ENCODE measurements around the gene ADGRD1. TPM values are rescaled to one million over a fixed set of nuclear protein-coding genes. Genes with fewer than 3 reads are reported as not detected.
A peak's percentile ranks its signal among the peaks of the same experiment; 100 is the strongest.

Gene ADGRD1
- total and polyA plus RNA-seq, 2 of the 8 experiments (the other 6 are each of a cell fraction or from before 2014, with no cell fraction given) = 0.36 to 0.48 TPM

- Histone ChIP-seq H3K27ac (ENCODE audit: low read depth, low read length) (no peak overlapping the region), H4K91ac (replicated peaks; ENCODE audit: insufficient read length, low read length) (peak overlapping the region; percentile 31), H3K14ac (ENCODE audit: insufficient read length) (no peak overlapping the region), H2BK12ac (ENCODE audit: low read depth, low read length) (no peak overlapping the region), H2AFZ (ENCODE audit: low read length) (no peak overlapping the region), H3K36me3 (ENCODE audit: control insufficient read depth in 2 of 4, insufficient read depth in 4 of 4, low read length in 3 of 4) (no peaks in the 10 kb centered on the region), H4K20me1 (replicated peaks in 1 of 2; ENCODE audit: control insufficient read depth in 1 of 2, insufficient read depth in 2 of 2, low read length in 2 of 2) (no peaks in the 10 kb centered on the region), H3K4ac (replicated peaks; ENCODE audit: insufficient read length, low read depth, low read length) (no peak overlapping the region), H2BK120ac (replicated peaks; ENCODE audit: low read depth, low read length) (no peak overlapping the region), H2AK5ac (ENCODE audit: low read depth, low read length) (no peak overlapping the region), H3K23me2 (ENCODE audit: low read depth, low read length) (no peaks in the 10 kb centered on the region), H3K9ac (replicated peaks in 1 of 4; ENCODE audit: extremely low read depth in 1 of 4, low read depth in 3 of 4, low read length in 3 of 4) (no peak overlapping the region), H3K27me3 (replicated peaks in 1 of 4; ENCODE audit: control insufficient read depth in 3 of 4, extremely low read depth in 1 of 4, insufficient read depth in 3 of 4, low read length in 3 of 4) (no peaks in the 10 kb centered on the region; a peak in 1 of 7 replicates), H4K5ac (ENCODE audit: insufficient read length, low read depth, low read length) (no peak overlapping the region), H3K23ac (ENCODE audit: insufficient read length) (no peak overlapping the region), H3K79me1 (ENCODE audit: low read depth, low read length) (no peaks in the 10 kb centered on the region), H3K4me1 (replicated peaks in 1 of 4; ENCODE audit: control insufficient read depth in 3 of 4, insufficient read depth in 4 of 4, low read length in 3 of 4) (peaks cover 0 to 2% (median 0%) of the 10 kb centered on the region in 4 experiments; a peak in 2 of 7 replicates), H3K9me3 (ENCODE audit: insufficient read depth in 2 of 2, low read depth in 1 of 2, low read length in 1 of 2) (no peaks in the 10 kb centered on the region), H3K18ac (ENCODE audit: extremely low read depth, low read length) (no peak overlapping the region), H3K56ac (replicated peaks; ENCODE audit: insufficient read length, low read depth, low read length) (no peak overlapping the region), H3K4me3 (ENCODE audit: extremely low read depth in 1 of 4, insufficient read depth in 2 of 4, low read depth in 3 of 4, low read length in 4 of 4) (no peak overlapping the region), H3K4me2 (ENCODE audit: insufficient read depth in 1 of 2, low read depth in 2 of 2, low read length in 2 of 2) (no peak overlapping the region), H4K8ac (ENCODE audit: extremely low read depth, insufficient read depth, low read length) (no peak overlapping the region), H2BK15ac (ENCODE audit: low read length) (no peak overlapping the region), H2BK5ac (ENCODE audit: low read depth, low read length) (no peak overlapping the region), H2BK20ac (ENCODE audit: low read length) (no peak overlapping the region), H3K79me2 (ENCODE audit: control insufficient read depth in 1 of 2, insufficient read depth in 2 of 2, low read length in 2 of 2) (no peaks in the 10 kb centered on the region)
- FAIRE-seq = no peak
- ChIA-PET POLR2A (ENCODE audit: partially characterized antibody) (no interaction called here), CTCF (ENCODE audit: partially characterized antibody) (interaction anchor here (1.6 to 3.0 kb wide), 2 partner anchors 26 to 60 kb away, joined by 5 to 7 read pairs; no protein-coding TSS in a partner anchor)
- WGBS, 2 experiments (ENCODE audit: extremely low coverage in 1 of 2, insufficient coverage in 1 of 2, insufficient read length in 1 of 2, insufficient replicate concordance in 2 of 2, low coverage in 1 of 2, low lambda C conversion rate in 2 of 2, missing lambda C conversion rate in 1 of 2) = 92% methylated on average over 15 of the region's 15 CpGs; no CpG with 5 or more reads in 1 of the 2 experiments
- DNase-seq (ENCODE audit: low read depth in 1 of 2, low spot score in 2 of 2) = no peak
- TF ChIP-seq, protein P1, sequence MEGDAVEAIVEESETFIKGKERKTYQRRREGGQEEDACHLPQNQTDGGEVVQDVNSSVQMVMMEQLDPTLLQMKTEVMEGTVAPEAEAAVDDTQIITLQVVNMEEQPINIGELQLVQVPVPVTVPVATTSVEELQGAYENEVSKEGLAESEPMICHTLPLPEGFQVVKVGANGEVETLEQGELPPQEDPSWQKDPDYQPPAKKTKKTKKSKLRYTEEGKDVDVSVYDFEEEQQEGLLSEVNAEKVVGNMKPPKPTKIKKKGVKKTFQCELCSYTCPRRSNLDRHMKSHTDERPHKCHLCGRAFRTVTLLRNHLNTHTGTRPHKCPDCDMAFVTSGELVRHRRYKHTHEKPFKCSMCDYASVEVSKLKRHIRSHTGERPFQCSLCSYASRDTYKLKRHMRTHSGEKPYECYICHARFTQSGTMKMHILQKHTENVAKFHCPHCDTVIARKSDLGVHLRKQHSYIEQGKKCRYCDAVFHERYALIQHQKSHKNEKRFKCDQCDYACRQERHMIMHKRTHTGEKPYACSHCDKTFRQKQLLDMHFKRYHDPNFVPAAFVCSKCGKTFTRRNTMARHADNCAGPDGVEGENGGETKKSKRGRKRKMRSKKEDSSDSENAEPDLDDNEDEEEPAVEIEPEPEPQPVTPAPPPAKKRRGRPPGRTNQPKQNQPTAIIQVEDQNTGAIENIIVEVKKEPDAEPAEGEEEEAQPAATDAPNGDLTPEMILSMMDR (IDR thresholded peaks at IDR 0.05; ENCODE audit: control extremely low read depth in 1 of 3, insufficient read depth in 1 of 3, low read depth in 1 of 3, low read length in 3 of 3) = no peak
- TF ChIP-seq NRF1 (IDR thresholded peaks at IDR 0.05; ENCODE audit: low read depth, low read length) (no peak), ZNF274 (IDR thresholded peaks at IDR 0.05; ENCODE audit: borderline replicate concordance, extremely low read depth, low read length) (no peak), PHF8 (conservative IDR thresholded peaks at IDR 0.05; ENCODE audit: low read depth, low read length) (no peak), RXRA (IDR thresholded peaks at IDR 0.05; ENCODE audit: insufficient read depth, low read depth, low read length) (no peak), EGR1 (IDR thresholded peaks at IDR 0.05; ENCODE audit: borderline replicate concordance, low read depth, low read length) (no peak), BRCA1 (IDR thresholded peaks at IDR 0.05; ENCODE audit: low read depth, low read length) (no peak), RFX5 (IDR thresholded peaks at IDR 0.05; ENCODE audit: borderline replicate concordance, low read depth, low read length) (no peak), SP1 (IDR thresholded peaks at IDR 0.05; ENCODE audit: low read depth, low read length) (no peak), POLR2A (IDR thresholded peaks at IDR 0.05; ENCODE audit: control extremely low read depth in 1 of 2, low read depth in 2 of 2, low read length in 2 of 2) (no peak)
These were observed 22.5 kb downstream of the ADGRD1 start for GRCh38 chr12:130976171-130976720.

Measured in H1 (cell line).